HG02852 (cell line): Measurements from ENCODE around the gene FAM169A.
"Not testable (repeated sequence)": the region's sequence is repeated elsewhere in the genome, so short reads cannot be mapped to it uniquely, and the experiment has no call there.

Source experiments
- ATAC-seq: cut with Tn5 transposase; IDR thresholded peaks from one replicate; pipeline ENCODE4 v1.9.1; 2021; ENCODE audit warnings: mild to moderate bottlenecking, moderate library complexity; ENCODE audit not compliant: unreplicated experiment

FAM169A gene

GRCh38 chr5:74801941-74802340, 64.2 kb downstream of the FAM169A start:
- no peak for ATAC-seq

- no peak for ATAC-seq
Observed at GRCh38 chr5:74801197-74801596, 65.0 kb downstream of the FAM169A start.

GRCh38 chr5:74798977-74799911, 66.9 kb downstream of the FAM169A start:
- ATAC-seq = no peak

GRCh38 chr5:74791669-74792068, 74.5 kb downstream of the FAM169A start:
- ATAC-seq = not testable (repeated sequence)

GRCh38 chr5:74787424-74787823, 78.8 kb downstream of the FAM169A start:
- ATAC-seq = no peak

GRCh38 chr5:74786851-74787250, 79.3 kb downstream of the FAM169A start:
- ATAC-seq = no peak

- ATAC-seq = no peak
Observed at GRCh38 chr5:74778609-74779008, 87.6 kb downstream of the FAM169A start.

GRCh38 chr5:74772359-74772758, 93.8 kb downstream of the FAM169A start:
- no peak for ATAC-seq

GRCh38 chr5:74767579-74767913, 98.6 kb downstream of the FAM169A start:
- ATAC-seq = peak; percentile 28

GRCh38 chr5:74766849-74767578, 99.2 kb downstream of the FAM169A start, which contains the start of the genes GFM2 and NSA2:
GFM2 (minus strand) TSS chr5:74767117; CDS start chr5:74763742, 3,375 bp downstream.
NSA2 (plus strand) TSS chr5:74767249; CDS start chr5:74767361, 112 bp downstream.
- peak; percentile 92 for ATAC-seq

GRCh38 chr5:74766418-74766848, 99.8 kb downstream of the FAM169A start:
- peak; percentile 45 for ATAC-seq

- no peak for ATAC-seq
Observed at GRCh38 chr5:74765929-74766328, 100.3 kb downstream of the FAM169A start.

- no peak for ATAC-seq
Observed at GRCh38 chr5:74765201-74765600, 101.0 kb downstream of the FAM169A start.

GRCh38 chr5:74763504-74763903, 102.7 kb downstream of the FAM169A start:
- no peak for ATAC-seq

GRCh38 chr5:74762599-74762998, 103.6 kb downstream of the FAM169A start:
- ATAC-seq = no peak

- no peak for ATAC-seq
Observed at GRCh38 chr5:74761241-74761640, 104.9 kb downstream of the FAM169A start.

- ATAC-seq = not testable (repeated sequence)
Observed at GRCh38 chr5:74748742-74749141, 117.4 kb downstream of the FAM169A start.

GRCh38 chr5:74738406-74738805, 127.8 kb downstream of the FAM169A start:
- no peak for ATAC-seq

- ATAC-seq = no peak
Observed at GRCh38 chr5:74736759-74737158, 129.4 kb downstream of the FAM169A start.
